GM13976 (cell line): ENCODE results near the gene MYCBP2.

ENCODE experiments used
- DNase-seq: peaks from one replicate; pipeline ENCODE4 v3.0.0; 2012; ENCODE audit warnings: low spot score
- CTCF ChIP-seq: IDR thresholded peaks from 2 replicates; pipeline ENCODE4 v1.5.1; 2012; ENCODE audit warnings: borderline replicate concordance, mild to moderate bottlenecking; ENCODE audit not compliant: insufficient read depth; ENCODE audit errors: extremely low read depth, missing control alignments, control extremely low read depth
- in situ Hi-C: fragments of 300-500 bp; cut with MboI; formaldehyde crosslinking; loops from one replicate; pipeline ENCODE4 v1.12.0; 2022; ENCODE audit warnings: low sequenced_read_pairs, mixed read lengths, inconsistent platforms; ENCODE audit not compliant: unreplicated experiment

MYCBP2 gene

GRCh38 chr13:77343841-77344240, 16.9 kb upstream of the MYCBP2 start:
- TF ChIP-seq CTCF, result no peak
- DNase-seq, result no peak
- in situ Hi-C loops, result no loop called here

- no peak for TF ChIP-seq CTCF
- in situ Hi-C loops, result loop anchor here (10.0 kb wide), 1 partner anchor 135 kb away; no protein-coding TSS in a partner anchor
- DNase-seq, result peak; percentile 40
Measured at GRCh38 chr13:77339408-77339807, 12.5 kb upstream of the MYCBP2 start.

- TF ChIP-seq CTCF, result no peak
- in situ Hi-C loops, result loop anchor here (10.0 kb wide), 1 partner anchor 136 kb away; no protein-coding TSS in a partner anchor
- no peak for DNase-seq
Measured at GRCh38 chr13:77338961-77339401, 12.1 kb upstream of the MYCBP2 start.

GRCh38 chr13:77338329-77338728, 11.4 kb upstream of the MYCBP2 start:
- DNase-seq, result no peak
- no peak for TF ChIP-seq CTCF
- in situ Hi-C loops, result loop anchor here (10.0 kb wide), 1 partner anchor 136 kb away; no protein-coding TSS in a partner anchor

- in situ Hi-C loops, result loop anchor here (10.0 kb wide), 1 partner anchor 138 kb away; no protein-coding TSS in a partner anchor
- no peak for DNase-seq
- no peak for TF ChIP-seq CTCF
Measured at GRCh38 chr13:77337159-77337558, 10.3 kb upstream of the MYCBP2 start.

GRCh38 chr13:77335543-77335942, 8.6 kb upstream of the MYCBP2 start:
- TF ChIP-seq CTCF, result no peak
- no peak for DNase-seq
- in situ Hi-C loops, result loop anchor here (10.0 kb wide), 1 partner anchor 139 kb away; no protein-coding TSS in a partner anchor
